ENCODE data around the gene PRKAR1A. TPM values are rescaled to one million over a fixed set of nuclear protein-coding genes. Genes with fewer than 3 reads are reported as not detected.

Gene PRKAR1A
- total RNA-seq, 1 donor from 2014 or later = 733 TPM

DNA sequence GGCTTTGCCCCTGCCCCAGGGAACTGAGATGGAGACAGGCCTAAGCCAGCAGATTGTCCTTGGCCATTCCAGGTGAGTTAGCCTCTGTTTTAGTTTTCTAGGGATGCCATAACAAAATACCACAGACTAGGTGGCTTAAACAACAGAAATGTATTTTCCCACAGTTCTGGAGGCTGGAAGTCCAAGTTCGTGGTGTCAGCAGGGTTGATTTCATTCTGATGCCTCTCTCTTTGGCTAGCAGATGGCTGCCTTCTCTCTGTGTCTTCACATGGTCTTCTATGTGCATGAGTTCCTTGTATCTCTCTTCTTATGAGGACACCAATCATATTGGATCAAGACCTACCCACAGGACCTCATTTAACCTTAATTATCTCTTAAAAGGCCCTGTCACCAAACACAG lies 76.1 kb downstream of the PRKAR1A start:
- H3K27me3 ChIP-seq (ENCODE audit: low read depth) = no peaks in the 10 kb centered on the region
- no peak overlapping the region for H3K4me3 ChIP-seq
- no peaks in the 10 kb centered on the region for H3K36me3 ChIP-seq
- TF ChIP-seq, protein P1, sequence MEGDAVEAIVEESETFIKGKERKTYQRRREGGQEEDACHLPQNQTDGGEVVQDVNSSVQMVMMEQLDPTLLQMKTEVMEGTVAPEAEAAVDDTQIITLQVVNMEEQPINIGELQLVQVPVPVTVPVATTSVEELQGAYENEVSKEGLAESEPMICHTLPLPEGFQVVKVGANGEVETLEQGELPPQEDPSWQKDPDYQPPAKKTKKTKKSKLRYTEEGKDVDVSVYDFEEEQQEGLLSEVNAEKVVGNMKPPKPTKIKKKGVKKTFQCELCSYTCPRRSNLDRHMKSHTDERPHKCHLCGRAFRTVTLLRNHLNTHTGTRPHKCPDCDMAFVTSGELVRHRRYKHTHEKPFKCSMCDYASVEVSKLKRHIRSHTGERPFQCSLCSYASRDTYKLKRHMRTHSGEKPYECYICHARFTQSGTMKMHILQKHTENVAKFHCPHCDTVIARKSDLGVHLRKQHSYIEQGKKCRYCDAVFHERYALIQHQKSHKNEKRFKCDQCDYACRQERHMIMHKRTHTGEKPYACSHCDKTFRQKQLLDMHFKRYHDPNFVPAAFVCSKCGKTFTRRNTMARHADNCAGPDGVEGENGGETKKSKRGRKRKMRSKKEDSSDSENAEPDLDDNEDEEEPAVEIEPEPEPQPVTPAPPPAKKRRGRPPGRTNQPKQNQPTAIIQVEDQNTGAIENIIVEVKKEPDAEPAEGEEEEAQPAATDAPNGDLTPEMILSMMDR (IDR thresholded peaks at IDR 0.05; ENCODE audit: borderline replicate concordance) = no peak
- DNase-seq = no peak
- intact Hi-C loops (cut with micrococcal nuclease) = no loop called here
- peaks cover 6% of the 10 kb centered on the region for H3K9me3 ChIP-seq (replicated peaks)
- no peak overlapping the region for H3K27ac ChIP-seq (replicated peaks)
- H3K4me1 ChIP-seq = peaks cover 17% of the 10 kb centered on the region

DNA sequence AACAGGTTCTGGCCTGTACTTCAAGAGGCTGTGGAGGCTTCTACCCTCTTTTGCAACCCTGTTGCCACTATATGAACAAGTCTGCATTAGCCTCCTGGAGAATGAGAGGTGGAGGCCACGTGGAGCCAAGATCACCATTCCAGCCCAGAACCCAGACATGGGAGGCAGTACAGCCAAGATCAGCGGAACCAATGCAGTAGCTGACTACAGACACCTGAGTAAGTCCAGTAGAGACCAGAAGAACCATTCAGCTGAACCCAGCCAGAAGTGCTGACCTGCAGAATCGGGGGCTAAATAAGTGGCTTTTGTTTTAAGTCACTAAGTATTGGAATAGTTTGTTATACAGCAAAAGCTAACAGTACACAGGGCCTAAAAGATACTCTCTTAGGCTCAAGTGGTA lies 76.9 kb downstream of the PRKAR1A start:
- H3K4me3 ChIP-seq = no peak overlapping the region
- peaks cover 6% of the 10 kb centered on the region for H3K9me3 ChIP-seq (replicated peaks)
- TF ChIP-seq, protein P1 (IDR thresholded peaks at IDR 0.05; ENCODE audit: borderline replicate concordance) = no peak
- H3K36me3 ChIP-seq = no peaks in the 10 kb centered on the region
- H3K27me3 ChIP-seq (ENCODE audit: low read depth) = no peaks in the 10 kb centered on the region
- H3K4me1 ChIP-seq = peaks cover 23% of the 10 kb centered on the region
- H3K27ac ChIP-seq (replicated peaks) = no peak overlapping the region
- intact Hi-C loops (cut with micrococcal nuclease) = no loop called here
- no peak for DNase-seq

DNA sequence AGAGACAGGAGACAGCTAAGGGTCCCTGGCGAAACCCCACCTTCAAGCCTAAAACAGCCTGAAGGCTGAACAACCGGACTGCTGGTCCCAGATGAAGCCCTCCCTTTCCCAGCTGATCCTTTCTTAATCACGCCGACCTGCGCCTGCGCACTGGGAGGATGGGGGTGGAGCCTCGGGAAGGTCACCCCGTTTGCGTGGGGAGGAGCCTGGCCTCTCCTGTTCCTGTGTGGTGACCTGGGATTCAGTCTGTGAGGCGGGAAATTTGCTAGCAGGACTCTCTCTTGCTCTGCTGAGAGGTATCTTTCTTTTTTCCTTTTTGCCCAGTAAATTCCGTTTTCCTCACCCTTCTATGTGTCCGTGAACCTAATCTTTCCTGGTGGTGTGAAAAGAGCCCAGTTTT lies 79.4 kb downstream of the PRKAR1A start:
- TF ChIP-seq, protein P1 (IDR thresholded peaks at IDR 0.05; ENCODE audit: borderline replicate concordance) = no peak
- intact Hi-C loops (cut with micrococcal nuclease) = no loop called here
- peaks cover 6% of the 10 kb centered on the region for H3K9me3 ChIP-seq (replicated peaks)
- H3K4me1 ChIP-seq = peaks cover 31% of the 10 kb centered on the region
- no peak overlapping the region for H3K4me3 ChIP-seq
- H3K27me3 ChIP-seq (ENCODE audit: low read depth) = no peaks in the 10 kb centered on the region
- peak; percentile 33 for DNase-seq
- no peak overlapping the region for H3K27ac ChIP-seq (replicated peaks)
- no peaks in the 10 kb centered on the region for H3K36me3 ChIP-seq

DNA sequence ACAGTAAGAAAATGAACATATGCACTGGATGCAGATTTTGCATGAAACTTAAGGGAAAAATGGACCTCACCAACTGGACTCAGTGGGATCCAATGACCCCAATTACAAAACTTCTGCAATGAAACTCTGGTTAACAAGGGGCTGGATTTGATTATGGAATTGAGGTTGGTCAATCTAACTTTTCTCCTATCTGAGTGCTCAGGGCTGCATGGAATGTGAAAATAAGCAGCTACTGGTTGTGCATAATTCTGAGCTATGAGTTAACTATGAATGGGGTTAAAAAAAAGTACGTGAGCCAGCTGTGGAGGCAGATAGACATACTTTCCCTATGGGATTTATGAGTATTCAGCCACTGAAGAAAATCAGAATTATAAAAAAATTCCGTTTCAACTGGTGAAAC lies 79.8 kb downstream of the PRKAR1A start:
- H3K4me1 ChIP-seq = peaks cover 35% of the 10 kb centered on the region
- intact Hi-C loops (cut with micrococcal nuclease) = no loop called here
- H3K36me3 ChIP-seq = no peaks in the 10 kb centered on the region
- H3K27ac ChIP-seq (replicated peaks) = peak overlapping the region; percentile 4
- TF ChIP-seq, protein P1 (IDR thresholded peaks at IDR 0.05; ENCODE audit: borderline replicate concordance) = no peak
- no peak overlapping the region for H3K4me3 ChIP-seq
- no peaks in the 10 kb centered on the region for H3K27me3 ChIP-seq (ENCODE audit: low read depth)
- H3K9me3 ChIP-seq (replicated peaks) = peaks cover 6% of the 10 kb centered on the region
- no peak for DNase-seq

DNA sequence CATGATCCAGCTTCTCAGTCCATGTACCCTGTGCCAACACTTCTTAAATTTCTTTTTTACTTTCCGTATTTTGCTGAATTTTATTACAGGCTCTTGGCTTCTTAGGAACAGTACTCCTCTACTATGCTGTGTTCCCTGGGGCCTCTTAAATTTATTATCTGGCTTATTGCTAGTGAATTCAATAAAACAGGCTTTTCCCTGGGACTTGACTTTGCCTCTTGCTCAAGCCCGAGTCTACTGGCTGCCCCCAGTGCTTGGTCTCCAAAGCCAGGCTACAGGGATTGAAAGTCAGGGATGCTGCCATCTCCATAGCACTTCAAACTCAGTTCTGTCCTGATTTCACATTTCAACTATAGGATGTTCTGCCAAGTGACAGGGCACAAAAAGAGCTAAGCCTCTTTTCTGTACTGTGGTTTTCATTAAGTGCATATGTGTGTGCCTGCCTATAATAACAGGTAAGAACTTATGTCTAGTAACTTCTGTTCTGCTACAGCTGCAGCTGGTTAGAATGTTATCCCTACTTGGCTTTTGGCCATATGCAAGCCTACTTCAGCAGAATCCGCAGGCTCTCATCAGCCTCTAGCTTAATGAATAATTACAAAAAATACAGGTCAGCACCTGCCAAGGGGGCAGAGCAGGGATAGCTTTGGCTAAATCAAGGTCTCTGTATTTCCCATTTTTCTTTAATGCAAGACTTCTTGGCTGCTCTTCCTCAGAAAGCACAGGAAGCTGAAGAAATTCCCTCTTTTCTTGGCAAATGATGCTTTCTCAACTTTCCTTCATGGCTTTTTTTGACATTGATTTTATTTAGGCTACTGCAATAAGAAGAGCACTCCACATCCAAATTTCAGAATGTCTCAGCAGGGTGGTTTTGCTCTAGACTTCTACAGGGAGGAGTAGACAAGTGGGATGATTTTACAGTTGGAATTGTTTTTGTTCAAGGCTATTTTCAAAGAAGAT lies 80.7 kb downstream of the PRKAR1A start:
- Histone ChIP-seq H3K27me3 (ENCODE audit: low read depth) (no peaks in the 10 kb centered on the region), H3K4me1 (peaks cover 35% of the 10 kb centered on the region), H3K36me3 (no peaks in the 10 kb centered on the region), H3K9me3 (replicated peaks) (peaks cover 6% of the 10 kb centered on the region), H3K27ac (replicated peaks) (peak overlapping the region; percentile 4), H3K4me3 (no peak overlapping the region)
- TF ChIP-seq, protein P1 (IDR thresholded peaks at IDR 0.05; ENCODE audit: borderline replicate concordance) = no peak
- intact Hi-C loops (cut with micrococcal nuclease) = no loop called here
- DNase-seq = no peak
